Colon (tissue), 2 donors: ENCODE results near the gene SHMT2.

ENCODE experiments used
- FAIRE-seq: peaks from 2 replicates; lab custom pipeline; 2012; peaks lifted over from hg19 to GRCh38; lab: Jason Lieb, UNC
- donor health status: control.
- donor health status: control.

SHMT2 gene

DNA sequence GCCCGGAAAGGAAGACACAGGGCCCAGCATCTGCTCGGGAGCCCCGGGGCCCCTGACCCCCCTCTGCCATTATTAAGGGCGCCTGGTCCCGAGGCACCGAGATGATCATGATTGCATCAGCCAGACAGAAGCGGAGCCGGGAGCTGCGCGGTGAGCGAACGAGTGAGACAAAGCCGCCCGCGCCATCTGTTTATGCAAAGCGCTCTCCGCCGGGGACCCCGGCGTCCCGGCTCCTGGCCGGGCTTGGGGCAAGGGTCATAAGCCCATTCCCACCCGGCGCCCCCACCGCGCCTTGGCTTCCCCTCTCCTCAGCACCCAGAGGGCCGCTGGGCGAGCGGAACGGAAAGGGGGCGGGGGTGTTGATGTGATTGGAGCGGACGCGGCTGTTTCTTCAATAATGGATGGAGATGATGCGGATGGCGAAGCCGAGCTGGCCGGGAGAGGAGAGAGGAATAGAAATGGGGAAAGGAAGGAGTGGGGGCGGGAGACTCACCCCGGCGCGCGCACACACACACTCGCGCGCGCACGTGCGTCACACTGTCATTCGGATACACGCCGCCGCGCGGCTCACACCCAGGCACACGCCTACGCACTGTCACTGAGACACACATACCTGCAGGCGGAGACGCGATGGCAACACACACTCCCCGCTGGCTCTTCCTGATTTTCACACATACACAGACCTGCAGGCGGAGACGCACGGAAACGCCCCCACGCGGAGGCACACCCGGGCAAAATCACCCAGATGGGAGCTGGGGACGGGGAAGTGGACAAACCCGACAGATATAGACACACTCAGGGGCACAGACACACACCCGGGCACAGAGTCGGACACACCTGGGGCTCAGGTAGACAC, 10.8 kb downstream of the SHMT2 start:
- no peak for FAIRE-seq

DNA sequence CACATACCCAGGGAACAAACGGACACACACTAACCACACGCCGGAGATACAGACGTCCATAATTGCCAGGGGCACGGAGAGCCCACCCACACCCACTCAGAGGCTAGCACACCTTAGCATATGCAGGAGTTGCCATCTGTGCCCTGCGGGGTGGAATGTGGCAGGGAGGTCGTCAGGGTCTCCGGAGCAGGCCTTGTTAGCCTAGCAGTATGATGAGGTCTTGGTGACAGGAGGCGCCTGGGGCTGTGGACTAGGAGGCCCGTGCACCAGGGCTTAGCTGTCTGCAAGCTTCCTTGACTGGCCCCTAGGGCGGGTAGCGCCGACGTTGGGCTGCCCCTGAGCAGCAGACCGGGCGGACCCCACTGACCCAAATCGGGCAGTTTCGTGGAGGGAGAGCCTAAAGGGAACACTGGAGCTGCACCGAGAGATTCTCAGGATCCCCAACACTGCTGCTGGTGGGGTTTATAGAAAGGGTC, 11.5 kb downstream of the SHMT2 start:
- FAIRE-seq: no peak

GRCh38 chr12:57241402-57242310, 12.1 kb downstream of the SHMT2 start:
- FAIRE-seq: no peak

GRCh38 chr12:57242329-57242690, 12.8 kb downstream of the SHMT2 start:
- no peak for FAIRE-seq

DNA sequence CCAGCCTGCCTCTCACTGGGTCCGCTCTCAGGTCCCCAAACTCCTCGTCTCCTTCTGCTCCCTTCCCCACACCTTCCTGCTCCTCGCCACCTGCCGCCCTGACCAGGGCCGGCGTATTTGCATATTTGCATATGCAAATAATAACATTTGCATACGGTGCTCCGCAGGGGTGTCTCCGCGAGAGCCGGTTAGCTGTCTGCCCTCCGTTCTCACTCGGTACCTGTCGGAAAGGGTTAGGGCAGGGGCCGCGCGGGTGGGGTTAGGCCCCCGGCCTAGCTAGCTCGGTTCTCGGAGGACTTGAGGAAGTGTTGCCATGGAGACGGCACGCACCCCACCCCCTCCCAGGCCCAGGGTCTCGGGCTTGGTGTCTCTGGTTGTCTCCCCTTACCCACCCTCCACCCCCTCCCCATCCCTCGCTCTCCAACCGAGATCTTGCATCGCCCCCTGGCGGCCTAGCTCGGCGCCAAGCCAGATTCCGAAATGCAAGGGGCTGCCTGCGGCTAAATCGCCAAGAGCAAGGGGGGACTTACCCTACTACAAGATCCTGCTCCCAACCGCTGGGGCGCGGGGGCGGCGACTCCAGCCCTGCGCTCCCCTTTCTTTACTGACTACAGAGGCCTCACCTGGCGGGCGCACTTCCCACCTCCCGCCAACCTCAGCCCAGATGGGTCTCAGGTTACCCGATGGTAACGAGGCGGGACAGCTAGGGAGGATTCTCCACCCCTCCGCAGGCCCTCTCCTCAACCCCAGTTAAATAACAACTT, 13.4 kb downstream of the SHMT2 start:
- FAIRE-seq: no peak

- no peak for FAIRE-seq
These were observed 14.2 kb downstream of the SHMT2 start for GRCh38 chr12:57243521-57244311.

GRCh38 chr12:57244312-57244696, 14.8 kb downstream of the SHMT2 start:
- FAIRE-seq: no peak

- no peak for FAIRE-seq
These were observed 17.5 kb downstream of the SHMT2 start for GRCh38 chr12:57247041-57247440.

GRCh38 chr12:57248934-57249742, 19.6 kb downstream of the SHMT2 start:
- FAIRE-seq: no peak

- FAIRE-seq: no peak
These were observed 21.0 kb downstream of the SHMT2 start for GRCh38 chr12:57250541-57250940.

GRCh38 chr12:57250956-57251355, 21.4 kb downstream of the SHMT2 start, which contains the start of gene STAC3:
Gene STAC3, minus strand, starts transcription at chr12:57251187. Its CDS starts 1,551 bp downstream, at chr12:57249636.
- FAIRE-seq: no peak

DNA sequence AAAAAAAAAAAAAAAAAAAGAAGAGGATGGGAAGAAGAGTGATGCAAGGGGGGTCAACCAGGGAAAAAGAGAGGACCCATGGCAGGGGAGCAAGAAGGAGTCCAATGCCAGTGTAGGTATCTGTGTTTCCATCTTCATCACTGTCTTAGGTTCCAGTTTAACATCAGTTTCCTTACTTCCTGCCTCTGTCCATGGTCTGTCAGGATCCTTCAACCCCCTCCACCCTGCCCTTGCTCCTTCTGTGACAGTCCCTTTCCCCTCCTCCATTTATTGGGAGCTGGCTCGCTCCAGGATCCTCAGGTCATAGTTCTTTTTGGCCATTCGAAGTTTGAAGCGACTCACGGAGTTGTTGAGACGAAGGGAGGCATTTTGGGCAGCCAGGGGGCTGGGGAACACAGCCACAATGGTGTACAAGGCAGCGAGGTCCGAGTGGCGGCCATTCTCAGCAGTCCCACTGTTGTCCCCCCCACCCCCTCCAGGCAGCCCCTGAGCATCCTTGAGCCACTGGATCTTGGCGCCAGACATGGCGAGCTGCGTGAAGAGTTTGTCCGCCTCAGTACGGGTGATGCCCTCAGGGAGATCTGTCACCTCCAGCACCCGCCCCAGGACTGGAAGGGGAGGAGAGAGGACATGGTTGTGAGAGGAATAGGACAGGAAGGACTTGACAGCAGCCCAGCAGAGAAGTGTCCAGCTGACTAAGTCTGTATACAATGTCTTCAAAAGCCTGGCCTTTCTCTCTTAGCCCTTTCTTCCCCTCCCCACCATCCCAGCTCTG, 25.2 kb downstream of the SHMT2 start:
- FAIRE-seq: no peak

- FAIRE-seq: no peak
These were observed 26.4 kb downstream of the SHMT2 start for GRCh38 chr12:57255916-57256315.

- FAIRE-seq: no peak
These were observed 29.8 kb downstream of the SHMT2 start for GRCh38 chr12:57258977-57259970.

DNA sequence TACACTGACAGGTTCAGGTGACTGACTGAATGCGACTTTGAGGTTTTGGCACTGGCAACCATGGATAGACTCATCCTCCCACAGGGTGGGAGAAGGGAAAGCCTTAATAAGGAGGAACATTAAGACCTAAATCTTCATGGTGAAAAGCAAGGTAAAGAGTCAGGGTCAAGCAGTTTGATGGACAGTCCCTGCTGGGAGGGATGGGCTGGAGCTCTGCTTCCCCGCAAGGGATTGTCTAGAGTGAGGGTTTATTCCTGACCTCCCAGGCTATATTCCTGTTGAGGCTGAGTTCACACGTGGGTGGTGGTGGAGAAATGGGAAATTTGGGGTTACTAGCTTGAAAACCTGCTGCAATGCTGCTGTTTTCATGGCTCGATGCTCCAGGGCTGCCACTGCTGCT, 30.9 kb downstream of the SHMT2 start:
- no peak for FAIRE-seq

- no peak for FAIRE-seq
These were observed 31.9 kb downstream of the SHMT2 start for GRCh38 chr12:57261428-57261865.

GRCh38 chr12:57262126-57262822, 32.8 kb downstream of the SHMT2 start:
- FAIRE-seq: no peak

DNA sequence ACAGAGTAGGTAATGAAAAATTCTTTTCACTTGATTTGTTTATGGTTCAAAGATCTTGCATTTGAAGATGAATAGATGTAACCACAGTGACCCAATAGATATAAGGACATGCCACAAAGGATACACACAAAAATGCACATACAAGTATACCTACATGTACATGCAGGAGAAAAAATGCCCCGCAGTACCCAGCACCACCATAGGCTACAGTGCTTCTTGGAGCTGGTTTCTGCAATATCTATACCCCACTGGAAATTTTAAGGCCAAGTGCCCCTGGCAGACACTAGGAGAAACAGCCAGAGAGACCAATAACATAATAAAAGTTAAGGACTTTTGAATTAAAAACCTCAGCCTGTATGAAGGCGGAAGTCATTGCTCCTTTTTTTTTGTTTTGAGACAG, 33.6 kb downstream of the SHMT2 start:
- no peak for FAIRE-seq
